ENCODE data around the gene RAPSN.
"Not testable (repeated sequence)": the region's sequence is repeated elsewhere in the genome, so short reads cannot be mapped to it uniquely, and the experiment has no call there.

The RAPSN gene

DNA sequence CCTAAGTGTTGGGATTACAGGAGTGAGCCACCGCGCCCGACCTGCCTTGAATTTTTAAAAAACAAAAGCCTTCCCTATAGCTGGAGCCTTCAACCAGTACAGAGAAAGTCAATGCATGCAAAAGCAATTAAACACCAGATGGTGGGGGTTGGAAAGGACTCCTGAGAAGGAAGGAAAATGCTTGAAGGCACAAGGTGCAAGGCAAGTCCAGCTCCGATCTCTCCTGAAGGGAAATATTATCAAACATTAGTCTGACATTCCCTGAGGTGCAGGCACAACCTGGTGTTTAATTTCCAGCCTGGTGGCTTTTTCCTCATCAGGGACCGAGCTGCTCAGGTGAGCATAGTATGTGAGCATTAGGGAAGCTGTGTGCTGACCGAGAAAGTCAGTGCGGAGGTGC is 12.9 kb upstream of the RAPSN start:
- Histone ChIP-seq H3K27me3 (ENCODE audit: control insufficient read depth in 1 of 2, insufficient read depth in 2 of 2, low read length in 2 of 2) (no peaks in the 10 kb centered on the region), H3K36me3 (ENCODE audit: insufficient read depth, low read length) (peaks cover 13% of the 10 kb centered on the region), H3K9me3 (ENCODE audit: low read length) (no peaks in the 10 kb centered on the region), H3K4me3 (ENCODE audit: low read depth in 1 of 2, low read length in 2 of 2) (no peak overlapping the region), H3K9ac (ENCODE audit: low read length) (no peak overlapping the region), H3K27ac (ENCODE audit: low read depth, low read length) (no peak overlapping the region), H3K4me1 (ENCODE audit: insufficient read depth, low read length) (peaks cover 19% of the 10 kb centered on the region)

GRCh38 chr11:47460571-47461235 is 11.8 kb upstream of the RAPSN start:
- Histone ChIP-seq H3K4me3 (ENCODE audit: low read depth in 1 of 2, low read length in 2 of 2) (no peak overlapping the region), H3K27me3 (ENCODE audit: control insufficient read depth in 1 of 2, insufficient read depth in 2 of 2, low read length in 2 of 2) (no peaks in the 10 kb centered on the region), H3K36me3 (ENCODE audit: insufficient read depth, low read length) (peaks cover 12% of the 10 kb centered on the region), H3K4me1 (ENCODE audit: insufficient read depth, low read length) (peaks cover 7% of the 10 kb centered on the region), H3K9me3 (ENCODE audit: low read length) (no peaks in the 10 kb centered on the region), H3K9ac (ENCODE audit: low read length) (no peak overlapping the region), H3K27ac (ENCODE audit: low read depth, low read length) (no peak overlapping the region)

DNA sequence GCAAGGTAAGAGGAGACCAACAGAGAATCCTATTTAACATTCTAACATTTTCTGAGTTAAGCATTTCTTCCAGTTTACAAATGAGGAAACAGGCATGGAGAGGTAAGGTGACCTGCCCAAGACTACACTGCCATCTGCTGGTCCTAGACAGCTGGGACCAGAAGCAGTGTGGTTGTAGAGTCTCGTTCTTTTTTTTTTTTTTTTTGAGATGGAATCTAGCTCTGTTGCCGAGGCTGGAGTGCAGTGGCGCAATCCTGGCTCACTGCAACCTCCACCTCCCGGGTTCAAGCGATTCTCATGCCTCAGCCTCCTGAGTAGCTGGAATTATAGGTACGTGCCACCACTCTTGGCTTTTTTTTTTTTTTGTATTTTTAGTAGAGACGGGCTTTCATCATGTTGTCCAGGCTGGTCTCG is 5.3 kb upstream of the RAPSN start:
- H3K27me3 ChIP-seq (ENCODE audit: control insufficient read depth in 1 of 2, insufficient read depth in 2 of 2, low read length in 2 of 2); H3K4me3 ChIP-seq (ENCODE audit: low read depth in 1 of 2, low read length in 2 of 2); H3K36me3 ChIP-seq (ENCODE audit: insufficient read depth, low read length); H3K9ac ChIP-seq (ENCODE audit: low read length); H3K4me1 ChIP-seq (ENCODE audit: insufficient read depth, low read length); H3K27ac ChIP-seq (ENCODE audit: low read depth, low read length); H3K9me3 ChIP-seq (ENCODE audit: low read length): not testable (repeated sequence)

DNA sequence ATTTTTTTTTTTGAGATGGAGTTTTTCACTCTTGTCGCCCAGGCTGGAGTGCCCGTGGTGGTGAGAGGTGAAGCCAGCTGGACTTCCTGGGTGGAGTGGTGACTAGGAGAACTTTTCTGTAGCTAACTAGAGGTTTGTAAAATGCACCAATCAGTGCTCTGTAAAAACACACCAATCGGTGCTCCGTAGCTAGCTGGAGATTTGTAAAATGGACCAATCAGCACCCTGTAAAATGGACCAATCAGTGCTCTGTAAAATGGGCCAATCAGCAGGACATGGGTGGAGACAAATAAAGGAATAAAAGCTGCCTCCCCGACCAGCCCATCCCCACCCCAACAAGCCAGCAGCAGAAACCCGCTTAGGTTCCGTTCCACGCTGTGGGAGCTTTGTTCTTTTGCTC is 4.4 kb upstream of the RAPSN start:
- H3K4me1 ChIP-seq (ENCODE audit: insufficient read depth, low read length): no peaks in the 10 kb centered on the region
- no peak overlapping the region for H3K9ac ChIP-seq (ENCODE audit: low read length)
- H3K4me3 ChIP-seq (ENCODE audit: low read depth in 1 of 2, low read length in 2 of 2): no peak overlapping the region
- H3K9me3 ChIP-seq (ENCODE audit: low read length): no peaks in the 10 kb centered on the region
- H3K27me3 ChIP-seq (ENCODE audit: control insufficient read depth in 1 of 2, insufficient read depth in 2 of 2, low read length in 2 of 2): no peaks in the 10 kb centered on the region
- no peak overlapping the region for H3K27ac ChIP-seq (ENCODE audit: low read depth, low read length)
- no peaks in the 10 kb centered on the region for H3K36me3 ChIP-seq (ENCODE audit: insufficient read depth, low read length)

- no peak overlapping the region for H3K27ac ChIP-seq (ENCODE audit: low read depth, low read length)
- H3K9ac ChIP-seq (ENCODE audit: low read length): no peak overlapping the region
- no peaks in the 10 kb centered on the region for H3K27me3 ChIP-seq (ENCODE audit: control insufficient read depth in 1 of 2, insufficient read depth in 2 of 2, low read length in 2 of 2)
- no peak overlapping the region for H3K4me3 ChIP-seq (ENCODE audit: low read depth in 1 of 2, low read length in 2 of 2)
- H3K9me3 ChIP-seq (ENCODE audit: low read length): no peaks in the 10 kb centered on the region
- H3K36me3 ChIP-seq (ENCODE audit: insufficient read depth, low read length): no peaks in the 10 kb centered on the region
- H3K4me1 ChIP-seq (ENCODE audit: insufficient read depth, low read length): no peaks in the 10 kb centered on the region
Measured at GRCh38 chr11:47451990-47452389, 3.1 kb upstream of the RAPSN start.

DNA sequence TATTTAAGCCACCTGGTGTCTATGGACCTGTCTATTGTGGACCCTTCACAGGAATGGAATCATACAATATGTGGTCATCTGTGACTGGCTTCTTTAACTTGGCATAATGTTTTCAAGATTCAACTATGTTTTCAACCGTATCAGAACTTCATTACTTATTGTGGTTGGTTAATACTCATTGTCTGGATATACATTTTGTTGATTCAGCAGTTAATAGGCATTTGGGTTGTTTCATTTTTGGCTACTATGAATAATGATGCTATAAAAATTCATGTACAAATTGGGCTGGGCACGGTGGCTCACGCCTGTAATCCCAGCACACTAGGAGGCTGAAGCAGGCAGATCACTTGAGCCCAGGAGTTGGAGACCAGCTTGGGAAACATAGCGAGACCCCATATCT is 2.5 kb upstream of the RAPSN start:
- Histone ChIP-seq H3K27ac (ENCODE audit: low read depth, low read length) (no peak overlapping the region), H3K36me3 (ENCODE audit: insufficient read depth, low read length) (no peaks in the 10 kb centered on the region), H3K9ac (ENCODE audit: low read length) (no peak overlapping the region), H3K27me3 (ENCODE audit: control insufficient read depth in 1 of 2, insufficient read depth in 2 of 2, low read length in 2 of 2) (no peaks in the 10 kb centered on the region), H3K4me3 (ENCODE audit: low read depth in 1 of 2, low read length in 2 of 2) (no peak overlapping the region), H3K9me3 (ENCODE audit: low read length) (no peaks in the 10 kb centered on the region), H3K4me1 (ENCODE audit: insufficient read depth, low read length) (no peaks in the 10 kb centered on the region)

DNA sequence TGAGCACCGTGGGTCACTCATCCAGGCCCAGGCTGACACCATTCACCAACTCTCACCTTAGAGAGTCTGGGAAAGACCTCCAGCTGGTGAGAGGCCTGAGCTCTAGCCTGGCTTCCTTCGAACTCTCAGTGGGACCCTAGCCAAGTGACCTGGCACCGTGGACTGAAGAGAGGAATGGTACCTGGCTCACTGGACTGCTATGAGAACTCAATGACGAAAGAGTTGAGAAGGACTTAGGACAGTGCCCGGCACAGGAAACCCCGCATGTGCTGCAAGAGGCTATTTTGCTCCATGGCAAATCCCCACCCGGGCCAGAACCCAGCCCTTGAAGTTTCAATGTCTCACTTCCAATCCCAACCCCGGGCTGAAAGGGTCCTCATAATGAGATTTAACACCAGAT is 605 bp upstream of the RAPSN start:
- H3K4me3 ChIP-seq (ENCODE audit: low read depth in 1 of 2, low read length in 2 of 2): no peak overlapping the region
- no peaks in the 10 kb centered on the region for H3K9me3 ChIP-seq (ENCODE audit: low read length)
- no peak overlapping the region for H3K9ac ChIP-seq (ENCODE audit: low read length)
- no peaks in the 10 kb centered on the region for H3K4me1 ChIP-seq (ENCODE audit: insufficient read depth, low read length)
- no peak overlapping the region for H3K27ac ChIP-seq (ENCODE audit: low read depth, low read length)
- H3K36me3 ChIP-seq (ENCODE audit: insufficient read depth, low read length): no peaks in the 10 kb centered on the region
- H3K27me3 ChIP-seq (ENCODE audit: control insufficient read depth in 1 of 2, insufficient read depth in 2 of 2, low read length in 2 of 2): no peaks in the 10 kb centered on the region

DNA sequence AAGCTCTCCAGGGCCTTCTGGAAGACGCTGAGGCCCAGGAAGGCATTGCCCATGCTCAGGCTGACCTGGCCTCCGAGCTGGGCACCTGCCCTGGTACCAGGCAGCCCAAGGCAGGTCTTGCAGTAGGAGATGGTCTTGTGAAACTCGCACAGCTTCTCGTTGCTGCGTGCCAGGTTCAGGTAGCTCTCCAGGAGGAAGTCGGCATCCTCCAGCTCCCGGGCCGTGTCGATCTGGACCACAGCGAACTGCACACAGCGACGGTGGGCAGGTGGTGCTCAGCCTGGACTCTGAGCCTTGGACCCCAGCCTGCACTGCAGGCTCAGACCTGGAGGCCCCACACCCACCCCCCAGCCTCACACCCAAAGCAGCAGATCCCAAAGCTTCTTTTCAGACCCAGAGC is 1.0 kb downstream of the RAPSN start:
- Histone ChIP-seq H3K4me3 (ENCODE audit: low read depth in 1 of 2, low read length in 2 of 2) (no peak overlapping the region), H3K9ac (ENCODE audit: low read length) (no peak overlapping the region), H3K4me1 (ENCODE audit: insufficient read depth, low read length) (no peaks in the 10 kb centered on the region), H3K36me3 (ENCODE audit: insufficient read depth, low read length) (no peaks in the 10 kb centered on the region), H3K27me3 (ENCODE audit: control insufficient read depth in 1 of 2, insufficient read depth in 2 of 2, low read length in 2 of 2) (no peaks in the 10 kb centered on the region), H3K9me3 (ENCODE audit: low read length) (no peaks in the 10 kb centered on the region), H3K27ac (ENCODE audit: low read depth, low read length) (no peak overlapping the region)

- Histone ChIP-seq H3K4me1 (ENCODE audit: insufficient read depth, low read length) (no peaks in the 10 kb centered on the region), H3K9ac (ENCODE audit: low read length) (no peak overlapping the region), H3K9me3 (ENCODE audit: low read length) (no peaks in the 10 kb centered on the region), H3K27me3 (ENCODE audit: control insufficient read depth in 1 of 2, insufficient read depth in 2 of 2, low read length in 2 of 2) (no peaks in the 10 kb centered on the region), H3K4me3 (ENCODE audit: low read depth in 1 of 2, low read length in 2 of 2) (no peak overlapping the region), H3K27ac (ENCODE audit: low read depth, low read length) (no peak overlapping the region), H3K36me3 (ENCODE audit: insufficient read depth, low read length) (no peaks in the 10 kb centered on the region)
Measured at GRCh38 chr11:47446833-47447232, 2.1 kb downstream of the RAPSN start.

GRCh38 chr11:47445840-47446239 is 3.1 kb downstream of the RAPSN start:
- H3K27me3 ChIP-seq (ENCODE audit: control insufficient read depth in 1 of 2, insufficient read depth in 2 of 2, low read length in 2 of 2): no peaks in the 10 kb centered on the region
- no peaks in the 10 kb centered on the region for H3K9me3 ChIP-seq (ENCODE audit: low read length)
- H3K27ac ChIP-seq (ENCODE audit: low read depth, low read length): no peak overlapping the region
- H3K4me3 ChIP-seq (ENCODE audit: low read depth in 1 of 2, low read length in 2 of 2): no peak overlapping the region
- H3K36me3 ChIP-seq (ENCODE audit: insufficient read depth, low read length): no peaks in the 10 kb centered on the region
- no peaks in the 10 kb centered on the region for H3K4me1 ChIP-seq (ENCODE audit: insufficient read depth, low read length)
- no peak overlapping the region for H3K9ac ChIP-seq (ENCODE audit: low read length)

DNA sequence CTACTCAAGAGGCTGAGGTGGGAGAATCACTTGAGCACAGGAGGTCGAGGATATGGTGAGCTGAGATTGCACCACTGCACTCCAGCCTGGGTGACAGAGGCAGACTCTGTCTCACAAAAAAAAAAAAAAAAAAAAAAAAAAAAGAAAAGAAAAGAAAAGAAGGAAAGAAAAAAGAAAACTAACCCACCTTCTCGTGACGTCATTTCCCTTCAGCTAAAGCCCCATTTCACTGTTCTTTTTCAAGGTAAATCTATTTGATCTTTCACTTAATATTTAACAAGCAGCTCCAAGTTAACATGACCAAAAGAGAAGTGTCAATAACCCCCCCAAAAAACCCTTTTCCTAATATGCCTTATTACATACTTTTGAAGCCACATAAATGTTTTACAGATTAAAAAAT is 5.1 kb downstream of the RAPSN start:
- no peak overlapping the region for H3K27ac ChIP-seq (ENCODE audit: low read depth, low read length)
- no peak overlapping the region for H3K4me3 ChIP-seq (ENCODE audit: low read depth in 1 of 2, low read length in 2 of 2)
- no peaks in the 10 kb centered on the region for H3K27me3 ChIP-seq (ENCODE audit: control insufficient read depth in 1 of 2, insufficient read depth in 2 of 2, low read length in 2 of 2)
- H3K36me3 ChIP-seq (ENCODE audit: insufficient read depth, low read length): no peaks in the 10 kb centered on the region
- H3K4me1 ChIP-seq (ENCODE audit: insufficient read depth, low read length): no peaks in the 10 kb centered on the region
- H3K9me3 ChIP-seq (ENCODE audit: low read length): no peaks in the 10 kb centered on the region
- no peak overlapping the region for H3K9ac ChIP-seq (ENCODE audit: low read length)

GRCh38 chr11:47443028-47443700 is 5.8 kb downstream of the RAPSN start:
- Histone ChIP-seq H3K36me3 (ENCODE audit: insufficient read depth, low read length) (no peaks in the 10 kb centered on the region), H3K27me3 (ENCODE audit: control insufficient read depth in 1 of 2, insufficient read depth in 2 of 2, low read length in 2 of 2) (no peaks in the 10 kb centered on the region), H3K4me3 (ENCODE audit: low read depth in 1 of 2, low read length in 2 of 2) (no peak overlapping the region), H3K9ac (ENCODE audit: low read length) (no peak overlapping the region), H3K27ac (ENCODE audit: low read depth, low read length) (no peak overlapping the region), H3K9me3 (ENCODE audit: low read length) (no peaks in the 10 kb centered on the region), H3K4me1 (ENCODE audit: insufficient read depth, low read length) (no peaks in the 10 kb centered on the region)

Data from muscle layer of colon (tissue), 2 donors.